Lung (tissue), 12 donors: ENCODE measurements around the gene RRAGC. TPM values are rescaled to one million over a fixed set of nuclear protein-coding genes. Genes with fewer than 3 reads are reported as not detected.

Experiments
- ATAC-seq: fragments of 200-7000 bp; cut with Tn5 transposase; one replicate; pipeline ENCODE4 v1.9.1; 2020; ENCODE audit warnings: moderate number of reproducible peaks; ENCODE audit not compliant: insufficient read depth, low FRiP score
- DNase-seq, 3 donors: peaks; one replicate each; pipeline ENCODE4 v3.0.0-alpha.2; 2013 to 2017
- H3K27ac ChIP-seq, 2 donors: one replicate each; pipeline ENCODE4 v1.5.1; 2013; ENCODE audit warnings: mild to moderate bottlenecking in 2 of 2, moderate library complexity in 2 of 2, control low read depth in 1 of 2, inconsistent platforms in 1 of 2, low read depth in 1 of 2, low read length in 1 of 2
- H3K27me3 ChIP-seq, 3 donors: one replicate each; pipeline ENCODE4 v1.5.1; 2013; ENCODE audit warnings: low read length in 2 of 3; ENCODE audit not compliant: control insufficient read depth in 3 of 3, insufficient read depth in 3 of 3
- H3K36me3 ChIP-seq, 4 donors: one replicate each; pipeline ENCODE4 v1.5.1; 2013; ENCODE audit warnings: low read length in 4 of 4, mild to moderate bottlenecking in 1 of 4, moderate library complexity in 1 of 4; ENCODE audit not compliant: control insufficient read depth in 4 of 4, insufficient read depth in 4 of 4
- H3K4me1 ChIP-seq, 5 donors: one replicate each; pipeline ENCODE4 v1.5.1; 2013; ENCODE audit warnings: low read length in 5 of 5, mild to moderate bottlenecking in 2 of 5, moderate library complexity in 1 of 5; ENCODE audit not compliant: control insufficient read depth in 5 of 5, insufficient read depth in 5 of 5
- H3K4me3 ChIP-seq: one replicate; pipeline ENCODE4 v1.5.1; 2013; ENCODE audit warnings: mild to moderate bottlenecking, control low read depth, moderate library complexity
- H3K9ac ChIP-seq, 2 donors: one replicate each; pipeline ENCODE4 v1.5.1; 2013; ENCODE audit warnings: low read length in 2 of 2, control low read depth in 1 of 2; ENCODE audit not compliant: insufficient read depth in 1 of 2
- H3K9me3 ChIP-seq, 4 donors: one replicate each; pipeline ENCODE4 v1.5.1; 2013; ENCODE audit warnings: low read length in 3 of 4, mild to moderate bottlenecking in 1 of 4, moderate library complexity in 1 of 4; ENCODE audit not compliant: control insufficient read depth in 4 of 4, insufficient read depth in 3 of 4
- CTCF ChIP-seq: IDR thresholded peaks from 2 replicates; pipeline ENCODE4 v1.5.1; 2012; ENCODE audit warnings: mild to moderate bottlenecking; ENCODE audit errors: control extremely low read depth, extremely low read depth
- WGBS, 2 donors: extraction: QIAGEN DNeasy Blood & Tissue Kit; methylation state at CpG; one replicate each; pipeline ENCODE4 v1.1.7; 2013; 5-methylcytosine and 5-hydroxymethylcytosine counted together
- polyA plus RNA-seq, 2 donors: library from polyadenylated mRNA; stranded (reverse); fragments of 200-250 nt; gene quantifications; one replicate each; pipeline ENCODE4 v1.2.1, GENCODE V29; 2013
- total RNA-seq, 2 donors: library from RNA; depleted of rRNA in 1 of 2; stranded (reverse); fragments of >200 nt in 1 of 2; gene quantifications; one replicate each; pipeline ENCODE4 v1.2.1, GENCODE V29; 2014 to 2021
- donor health status: control.
- donor health status: control.
- donor health status: Bipolar disorder and iron deficiency.
- donor health status: healthy.
- donor health status: DM: yes; HTN: yes; CAD: no.

RRAGC gene
- total and polyA plus RNA-seq, 4 donors = 13.0 to 32.1 (median 27.0) TPM

- TF ChIP-seq CTCF = no peak
- peaks cover 0 to 4% (median 2%) of the 10 kb centered on the region in 3 donors for H3K27me3 ChIP-seq
- ATAC-seq (no peak), DNase-seq (no peak)
- no peak overlapping the region for H3K27ac ChIP-seq
- no peaks in the 10 kb centered on the region for H3K9me3 ChIP-seq
- H3K9ac ChIP-seq = no peak overlapping the region
- H3K36me3 ChIP-seq = no peaks in the 10 kb centered on the region
- 73 to 79% methylated on average over 6 of the region's 6 CpGs for WGBS, 2 donors
- peaks cover 0 to 4% (median 0%) of the 10 kb centered on the region in 5 donors for H3K4me1 ChIP-seq
- H3K4me3 ChIP-seq = no peak overlapping the region
These were observed 27.7 kb downstream of the RRAGC start for GRCh38 chr1:38831731-38832369.

- Histone ChIP-seq H3K27me3 (peaks cover 0 to 14% (median 4%) of the 10 kb centered on the region in 3 donors), H3K36me3 (no peaks in the 10 kb centered on the region), H3K4me3 (no peak overlapping the region), H3K27ac (no peak overlapping the region), H3K4me1 (no peaks in the 10 kb centered on the region), H3K9ac (no peak overlapping the region), H3K9me3 (no peaks in the 10 kb centered on the region)
- TF ChIP-seq CTCF = no peak
- WGBS, 2 donors = 38 to 66% methylated on average over 1 of the region's 1 CpG
- DNase-seq = no peak
- ATAC-seq = no peak
These were observed 30.2 kb downstream of the RRAGC start for GRCh38 chr1:38829368-38829767.

- Histone ChIP-seq H3K36me3 (no peaks in the 10 kb centered on the region), H3K27me3 (peaks cover 0 to 17% (median 4%) of the 10 kb centered on the region in 3 donors), H3K4me3 (no peak overlapping the region), H3K27ac (no peak overlapping the region), H3K9ac (no peak overlapping the region), H3K4me1 (no peaks in the 10 kb centered on the region), H3K9me3 (no peaks in the 10 kb centered on the region)
- WGBS, 2 donors = 61 to 77% methylated on average over 2 of the region's 2 CpGs
- no peak for DNase-seq
- TF ChIP-seq CTCF = no peak
- ATAC-seq = no peak
These were observed 32.3 kb downstream of the RRAGC start for GRCh38 chr1:38827318-38827717.

- H3K4me3 ChIP-seq = no peak overlapping the region
- no peak overlapping the region for H3K27ac ChIP-seq
- TF ChIP-seq CTCF = no peak
- H3K36me3 ChIP-seq = no peaks in the 10 kb centered on the region
- no peak for DNase-seq
- no peaks in the 10 kb centered on the region for H3K9me3 ChIP-seq
- H3K9ac ChIP-seq = no peak overlapping the region
- no peaks in the 10 kb centered on the region for H3K4me1 ChIP-seq
- H3K27me3 ChIP-seq = peaks cover 0 to 15% (median 4%) of the 10 kb centered on the region in 3 donors
- ATAC-seq = no peak
These were observed 32.7 kb downstream of the RRAGC start for GRCh38 chr1:38826886-38827285.
